Prostate gland (tissue), 2 donors: ENCODE results near the gene IRF9.
"Not testable (repeated sequence)": the region's sequence is repeated elsewhere in the genome, so short reads cannot be mapped to it uniquely, and the experiment has no call there.

Experiments
- POLR2A ChIP-seq: fragments of 450-650 bp; IDR thresholded peaks from one replicate; pipeline ENCODE4 v1.6.1; 2016; ENCODE audit warnings: antibody characterized with exemption, mild to moderate bottlenecking
- TF ChIP-seq, protein P1 (sequence below), 4 experiments: fragments of 200-600 bp in 2 of 4; fragments of 450-650 bp in 2 of 4; sonication (generic) in 2 of 4; IDR thresholded peaks; 1 replicate in 3 of 4; 2 replicates in 1 of 4; pipeline ENCODE4 v1.5.1; 2016 to 2019; ENCODE audit warnings: antibody characterized with exemption in 4 of 4, mild to moderate bottlenecking in 2 of 4, moderate library complexity in 2 of 4

DNA sequence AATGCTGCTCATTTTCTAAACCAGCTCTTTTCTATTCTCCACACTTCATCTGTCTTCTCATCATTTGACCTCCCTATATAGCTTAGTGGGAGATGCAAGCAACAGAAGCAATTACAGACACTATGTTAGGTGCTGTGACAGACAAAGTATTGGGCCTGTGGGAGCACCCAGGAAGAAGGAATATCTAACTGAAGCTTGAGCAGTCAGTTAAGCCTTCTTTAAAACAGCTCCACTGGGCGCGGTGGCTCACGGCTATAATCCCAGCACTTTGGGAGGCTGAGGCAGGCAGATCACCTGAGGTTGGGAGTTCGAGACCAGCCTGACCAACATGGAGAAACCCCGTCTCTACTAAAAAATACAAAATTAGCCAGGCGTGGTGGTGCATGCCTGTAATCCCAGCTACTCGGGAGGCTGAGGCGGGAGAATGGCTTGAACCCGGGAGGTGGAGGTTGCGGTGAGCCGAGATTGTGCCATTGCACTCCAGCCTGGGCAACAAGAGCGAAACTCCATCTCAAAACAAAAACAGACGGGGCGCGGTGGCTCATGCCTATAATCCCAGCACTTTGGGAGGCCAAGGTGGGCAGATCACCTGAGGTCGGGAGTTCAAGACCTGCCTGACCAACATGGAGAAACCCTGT is 42.3 kb downstream of the IRF9 start:
- TF ChIP-seq POLR2A: not testable (repeated sequence)
- TF ChIP-seq, protein P1, sequence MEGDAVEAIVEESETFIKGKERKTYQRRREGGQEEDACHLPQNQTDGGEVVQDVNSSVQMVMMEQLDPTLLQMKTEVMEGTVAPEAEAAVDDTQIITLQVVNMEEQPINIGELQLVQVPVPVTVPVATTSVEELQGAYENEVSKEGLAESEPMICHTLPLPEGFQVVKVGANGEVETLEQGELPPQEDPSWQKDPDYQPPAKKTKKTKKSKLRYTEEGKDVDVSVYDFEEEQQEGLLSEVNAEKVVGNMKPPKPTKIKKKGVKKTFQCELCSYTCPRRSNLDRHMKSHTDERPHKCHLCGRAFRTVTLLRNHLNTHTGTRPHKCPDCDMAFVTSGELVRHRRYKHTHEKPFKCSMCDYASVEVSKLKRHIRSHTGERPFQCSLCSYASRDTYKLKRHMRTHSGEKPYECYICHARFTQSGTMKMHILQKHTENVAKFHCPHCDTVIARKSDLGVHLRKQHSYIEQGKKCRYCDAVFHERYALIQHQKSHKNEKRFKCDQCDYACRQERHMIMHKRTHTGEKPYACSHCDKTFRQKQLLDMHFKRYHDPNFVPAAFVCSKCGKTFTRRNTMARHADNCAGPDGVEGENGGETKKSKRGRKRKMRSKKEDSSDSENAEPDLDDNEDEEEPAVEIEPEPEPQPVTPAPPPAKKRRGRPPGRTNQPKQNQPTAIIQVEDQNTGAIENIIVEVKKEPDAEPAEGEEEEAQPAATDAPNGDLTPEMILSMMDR (IDR thresholded peaks at IDR 0.05): not testable (repeated sequence)
